ENCODE results near the gene PUS7.
"Not testable (repeated sequence)": the region's sequence is repeated elsewhere in the genome, so short reads cannot be mapped to it uniquely, and the experiment has no call there.

Gene PUS7

DNA sequence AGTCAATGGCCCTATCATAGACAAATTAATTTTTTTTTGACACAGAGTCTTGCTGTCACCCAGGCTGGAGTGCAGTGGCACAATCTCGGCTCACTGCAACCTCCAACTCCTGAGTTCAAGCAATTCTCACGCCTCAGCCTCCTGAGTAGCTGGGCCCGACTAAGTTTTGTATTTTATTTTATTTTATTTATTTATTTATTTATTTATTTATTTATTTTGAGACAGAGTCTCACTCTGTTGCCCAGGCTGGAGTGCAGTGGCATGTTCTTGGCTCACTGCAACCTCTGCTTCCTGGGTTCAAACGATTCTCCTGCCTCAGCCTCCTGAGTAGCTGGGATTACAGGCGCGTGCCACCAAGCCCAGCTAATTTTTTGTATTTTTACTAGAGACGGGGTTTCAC is 6.5 kb downstream of the PUS7 start:
- not testable (repeated sequence) for H3K27me3 ChIP-seq (ENCODE audit: insufficient read depth, low read length)

DNA sequence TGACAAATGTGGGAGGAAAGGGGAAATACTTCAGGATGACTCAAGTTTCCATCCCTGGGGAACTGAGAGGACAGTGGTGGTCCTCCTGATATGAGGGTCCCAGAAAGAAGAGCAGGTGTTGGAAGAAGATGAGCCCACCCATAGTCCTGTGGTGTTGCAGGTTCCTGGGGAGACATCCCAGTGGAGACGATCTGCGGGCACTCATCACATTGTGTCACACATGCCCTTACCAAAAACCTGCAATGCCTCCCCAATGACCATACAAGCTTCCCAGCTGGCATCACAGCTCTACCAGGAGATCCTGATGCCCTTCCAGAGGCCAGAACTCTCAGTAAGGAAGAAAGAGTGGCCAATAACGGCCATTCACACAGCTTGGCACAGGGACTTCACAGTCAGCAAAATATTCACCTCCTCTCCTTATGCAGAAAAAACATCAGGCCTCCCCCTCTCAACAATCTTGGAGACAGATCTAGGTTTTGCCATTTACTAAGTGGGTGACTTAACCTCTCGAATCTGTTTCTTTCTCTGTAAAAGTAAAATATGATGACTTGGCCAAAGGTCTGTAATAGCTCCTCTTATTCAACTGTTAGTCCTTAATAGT is 9.0 kb downstream of the PUS7 start:
- Histone ChIP-seq H4K12ac (ENCODE audit: low read depth, low read length) (no peak overlapping the region), H2BK12ac (ENCODE audit: low read length) (no peak overlapping the region), H3K27me3 (ENCODE audit: insufficient read depth, low read length) (no peaks in the 10 kb centered on the region), H4K91ac (ENCODE audit: low read depth, low read length) (no peak overlapping the region), H3K79me2 (ENCODE audit: control insufficient read depth, insufficient read depth, low read length, poor library complexity) (no peaks in the 10 kb centered on the region), H3K4me1 (ENCODE audit: control insufficient read depth in 1 of 2, insufficient read depth in 2 of 2, low read length in 2 of 2) (no peaks in the 10 kb centered on the region), H3K18ac (ENCODE audit: low read length) (no peak overlapping the region), H2BK120ac (ENCODE audit: insufficient read depth, low read length, poor library complexity) (no peak overlapping the region), H2AFZ (ENCODE audit: insufficient read depth, low read length, poor library complexity) (no peak overlapping the region), H3K14ac (ENCODE audit: low read length) (no peak overlapping the region), H3K36me3 (ENCODE audit: control insufficient read depth in 1 of 2, insufficient read depth in 2 of 2, low read length in 2 of 2) (peaks cover 0 to 2% of the 10 kb centered on the region in 2 experiments), H3K4ac (ENCODE audit: low read depth, low read length) (no peak overlapping the region), H3K4me2 (ENCODE audit: low read length) (no peak overlapping the region), H2AK5ac (ENCODE audit: low read length) (no peak overlapping the region), H3K4me3 (ENCODE audit: low read depth, low read length) (no peak overlapping the region), H3K79me1 (ENCODE audit: low read length) (no peaks in the 10 kb centered on the region), H3K9me3 (ENCODE audit: insufficient read depth, low read depth, low read length) (no peaks in the 10 kb centered on the region), H4K8ac (ENCODE audit: low read depth, low read length) (no peak overlapping the region), H3K27ac (ENCODE audit: low read depth, low read length) (no peak overlapping the region), H2BK5ac (ENCODE audit: low read depth, low read length, poor library complexity) (no peak overlapping the region), H3K23ac (ENCODE audit: low read length) (no peak overlapping the region), H3K9ac (ENCODE audit: low read length) (no peak overlapping the region)
- no CpG with 5 or more reads among the region's 4 CpGs for WGBS (ENCODE audit: extremely low coverage, insufficient coverage, insufficient read length)
- DNase-seq = no peak

More for the DNA sequence above, 6.5 kb downstream of the PUS7 start:
- not testable (repeated sequence) for H3K79me1 ChIP-seq (ENCODE audit: low read length); H2AK5ac ChIP-seq (ENCODE audit: low read length); H3K4ac ChIP-seq (ENCODE audit: low read depth, low read length); H3K9ac ChIP-seq (ENCODE audit: low read length); H3K36me3 ChIP-seq (ENCODE audit: control insufficient read depth in 1 of 2, insufficient read depth in 2 of 2, low read length in 2 of 2); H3K4me3 ChIP-seq (ENCODE audit: low read depth, low read length); H2AFZ ChIP-seq (ENCODE audit: insufficient read depth, low read length, poor library complexity); H4K12ac ChIP-seq (ENCODE audit: low read depth, low read length); H3K79me2 ChIP-seq (ENCODE audit: control insufficient read depth, insufficient read depth, low read length, poor library complexity); DNase-seq; H3K23ac ChIP-seq (ENCODE audit: low read length); H3K27ac ChIP-seq (ENCODE audit: low read depth, low read length); H3K9me3 ChIP-seq (ENCODE audit: insufficient read depth, low read depth, low read length); H4K91ac ChIP-seq (ENCODE audit: low read depth, low read length); H2BK12ac ChIP-seq (ENCODE audit: low read length); H2BK120ac ChIP-seq (ENCODE audit: insufficient read depth, low read length, poor library complexity); H3K4me2 ChIP-seq (ENCODE audit: low read length); H3K14ac ChIP-seq (ENCODE audit: low read length); H3K4me1 ChIP-seq (ENCODE audit: control insufficient read depth in 1 of 2, insufficient read depth in 2 of 2, low read length in 2 of 2); H4K8ac ChIP-seq (ENCODE audit: low read depth, low read length); H3K18ac ChIP-seq (ENCODE audit: low read length); H2BK5ac ChIP-seq (ENCODE audit: low read depth, low read length, poor library complexity)
- WGBS (ENCODE audit: extremely low coverage, insufficient coverage, insufficient read length) = no CpG with 5 or more reads among the region's 7 CpGs

- WGBS (ENCODE audit: extremely low coverage, insufficient coverage, insufficient read length) = no CpG with 5 or more reads among the region's 4 CpGs
- DNase-seq = no peak
Observed at GRCh38 chr7:105512415-105512814, 9.7 kb downstream of the PUS7 start.

GRCh38 chr7:105502173-105502572 is 19.9 kb downstream of the PUS7 start:
- no peak overlapping the region for H2BK5ac ChIP-seq (ENCODE audit: low read depth, low read length, poor library complexity)
- no peak overlapping the region for H3K4me2 ChIP-seq (ENCODE audit: low read length)
- no peak overlapping the region for H3K18ac ChIP-seq (ENCODE audit: low read length)
- H3K4me3 ChIP-seq (ENCODE audit: low read depth, low read length) = no peak overlapping the region
- no peak overlapping the region for H2AK5ac ChIP-seq (ENCODE audit: low read length)
- no peak overlapping the region for H2BK120ac ChIP-seq (ENCODE audit: insufficient read depth, low read length, poor library complexity)
- no peaks in the 10 kb centered on the region for H3K9me3 ChIP-seq (ENCODE audit: insufficient read depth, low read depth, low read length)
- no peaks in the 10 kb centered on the region for H3K79me1 ChIP-seq (ENCODE audit: low read length)
- H3K27me3 ChIP-seq (ENCODE audit: insufficient read depth, low read length) = no peaks in the 10 kb centered on the region
- H4K8ac ChIP-seq (ENCODE audit: low read depth, low read length) = no peak overlapping the region
- no peak overlapping the region for H3K27ac ChIP-seq (ENCODE audit: low read depth, low read length)
- H2BK12ac ChIP-seq (ENCODE audit: low read length) = no peak overlapping the region
- H4K91ac ChIP-seq (ENCODE audit: low read depth, low read length) = no peak overlapping the region
- H3K14ac ChIP-seq (ENCODE audit: low read length) = no peak overlapping the region
- no peak overlapping the region for H3K9ac ChIP-seq (ENCODE audit: low read length)
- H3K36me3 ChIP-seq (ENCODE audit: control insufficient read depth in 1 of 2, insufficient read depth in 2 of 2, low read length in 2 of 2) = peaks cover 8 to 15% of the 10 kb centered on the region in 2 experiments
- no peaks in the 10 kb centered on the region for H3K79me2 ChIP-seq (ENCODE audit: control insufficient read depth, insufficient read depth, low read length, poor library complexity)
- WGBS (ENCODE audit: extremely low coverage, insufficient coverage, insufficient read length) = no CpG with 5 or more reads among the region's 9 CpGs
- no peaks in the 10 kb centered on the region for H3K4me1 ChIP-seq (ENCODE audit: control insufficient read depth in 1 of 2, insufficient read depth in 2 of 2, low read length in 2 of 2)
- no peak overlapping the region for H2AFZ ChIP-seq (ENCODE audit: insufficient read depth, low read length, poor library complexity)
- no peak overlapping the region for H3K23ac ChIP-seq (ENCODE audit: low read length)
- DNase-seq = no peak
- no peak overlapping the region for H4K12ac ChIP-seq (ENCODE audit: low read depth, low read length)
- H3K4ac ChIP-seq (ENCODE audit: low read depth, low read length) = no peak overlapping the region

More at GRCh38 chr7:105512415-105512814, 9.7 kb downstream of the PUS7 start:
- no peak overlapping the region for H3K23ac ChIP-seq (ENCODE audit: low read length)
- H3K4me2 ChIP-seq (ENCODE audit: low read length) = no peak overlapping the region
- H3K4me1 ChIP-seq (ENCODE audit: control insufficient read depth in 1 of 2, insufficient read depth in 2 of 2, low read length in 2 of 2) = no peaks in the 10 kb centered on the region
- no peak overlapping the region for H2BK12ac ChIP-seq (ENCODE audit: low read length)
- H3K79me2 ChIP-seq (ENCODE audit: control insufficient read depth, insufficient read depth, low read length, poor library complexity) = no peaks in the 10 kb centered on the region
- H3K79me1 ChIP-seq (ENCODE audit: low read length) = no peaks in the 10 kb centered on the region
- H3K36me3 ChIP-seq (ENCODE audit: control insufficient read depth in 1 of 2, insufficient read depth in 2 of 2, low read length in 2 of 2) = peaks cover 0 to 3% of the 10 kb centered on the region in 2 experiments
- H3K14ac ChIP-seq (ENCODE audit: low read length) = no peak overlapping the region
- H3K4ac ChIP-seq (ENCODE audit: low read depth, low read length) = no peak overlapping the region
- H3K9me3 ChIP-seq (ENCODE audit: insufficient read depth, low read depth, low read length) = no peaks in the 10 kb centered on the region
- no peak overlapping the region for H2AK5ac ChIP-seq (ENCODE audit: low read length)
- no peak overlapping the region for H4K12ac ChIP-seq (ENCODE audit: low read depth, low read length)
- no peak overlapping the region for H3K9ac ChIP-seq (ENCODE audit: low read length)
- no peaks in the 10 kb centered on the region for H3K27me3 ChIP-seq (ENCODE audit: insufficient read depth, low read length)
- no peak overlapping the region for H2AFZ ChIP-seq (ENCODE audit: insufficient read depth, low read length, poor library complexity)
- H2BK120ac ChIP-seq (ENCODE audit: insufficient read depth, low read length, poor library complexity) = no peak overlapping the region
- H4K8ac ChIP-seq (ENCODE audit: low read depth, low read length) = no peak overlapping the region
- no peak overlapping the region for H3K18ac ChIP-seq (ENCODE audit: low read length)
- peak overlapping the region; percentile 10 for H3K4me3 ChIP-seq (ENCODE audit: low read depth, low read length)
- H4K91ac ChIP-seq (ENCODE audit: low read depth, low read length) = no peak overlapping the region
- H2BK5ac ChIP-seq (ENCODE audit: low read depth, low read length, poor library complexity) = no peak overlapping the region
- H3K27ac ChIP-seq (ENCODE audit: low read depth, low read length) = no peak overlapping the region

Data from trophoblast cell (in vitro differentiated cells and primary cell).